Measurements from ENCODE around the gene EBF4. TPM values are rescaled to one million over a fixed set of nuclear protein-coding genes. Genes with fewer than 3 reads are reported as not detected.

EBF4 gene
- total and polyA plus RNA-seq, 2 donors (not counting 1 experiment from before 2014, with no cell fraction given) = 0.81 to 5.0 TPM

DNA sequence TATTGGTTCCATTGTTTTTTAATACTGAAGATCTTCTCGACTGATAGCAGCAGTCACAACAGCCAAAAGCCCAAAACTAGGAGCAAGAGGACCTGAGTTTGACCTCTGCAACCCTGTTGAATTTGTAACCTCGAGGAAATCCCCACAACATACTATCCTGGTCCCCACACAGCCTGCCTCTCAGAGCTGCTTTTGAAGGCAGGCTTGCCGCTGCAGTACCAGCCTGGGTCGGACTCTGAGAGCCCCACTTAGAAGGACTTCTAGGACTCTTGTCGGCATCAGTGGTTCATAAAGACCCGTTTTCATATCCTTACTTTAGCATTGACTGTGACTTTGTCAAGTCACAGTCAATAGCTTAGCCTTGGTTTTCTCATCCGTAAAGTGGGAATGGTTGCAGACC lies 49.3 kb downstream of the EBF4 start:
- H3K27me3 ChIP-seq (replicated peaks in 1 of 4; ENCODE audit: control extremely low read depth in 1 of 4, control insufficient read depth in 3 of 4, insufficient read depth in 4 of 4, low read length in 3 of 4) = peaks cover 0 to 25% (median 10%) of the 10 kb centered on the region in 4 experiments
- H3K9ac ChIP-seq (ENCODE audit: low read length) = no peak overlapping the region
- WGBS (ENCODE audit: insufficient coverage) = 80% methylated on average over 5 of the region's 7 CpGs
- no peak overlapping the region for H3K4me2 ChIP-seq (replicated peaks; ENCODE audit: low read depth, low read length, poor library complexity, severe bottlenecking)
- H3K4me1 ChIP-seq (ENCODE audit: control insufficient read depth in 2 of 2, insufficient read depth in 2 of 2, low read length in 2 of 2) = peaks cover 0 to 6% of the 10 kb centered on the region in 2 donors
- Mint-ChIP-seq H3K27me3 (peaks cover 38% of the 10 kb centered on the region), H3K9me3 (ENCODE audit: insufficient read depth) (no peaks in the 10 kb centered on the region), H3K4me1 (peaks cover 6% of the 10 kb centered on the region), H3K27ac (no peak overlapping the region), H3K4me3 (no peak overlapping the region)
- H3K36me3 ChIP-seq (replicated peaks in 1 of 2; ENCODE audit: control extremely low read depth in 1 of 2, control insufficient read depth in 1 of 2, extremely low read depth in 1 of 2, insufficient read depth in 2 of 2, low read length in 1 of 2) = no peaks in the 10 kb centered on the region
- H4K20me1 ChIP-seq (ENCODE audit: control insufficient read depth, insufficient read depth, low read length, poor library complexity, severe bottlenecking) = no peaks in the 10 kb centered on the region
- DNase-seq (no peak), ATAC-seq (ENCODE audit: low read depth) (no peak)
- H3K79me2 ChIP-seq (ENCODE audit: control insufficient read depth, insufficient read depth, low read length) = no peaks in the 10 kb centered on the region
- TF ChIP-seq, protein P1, sequence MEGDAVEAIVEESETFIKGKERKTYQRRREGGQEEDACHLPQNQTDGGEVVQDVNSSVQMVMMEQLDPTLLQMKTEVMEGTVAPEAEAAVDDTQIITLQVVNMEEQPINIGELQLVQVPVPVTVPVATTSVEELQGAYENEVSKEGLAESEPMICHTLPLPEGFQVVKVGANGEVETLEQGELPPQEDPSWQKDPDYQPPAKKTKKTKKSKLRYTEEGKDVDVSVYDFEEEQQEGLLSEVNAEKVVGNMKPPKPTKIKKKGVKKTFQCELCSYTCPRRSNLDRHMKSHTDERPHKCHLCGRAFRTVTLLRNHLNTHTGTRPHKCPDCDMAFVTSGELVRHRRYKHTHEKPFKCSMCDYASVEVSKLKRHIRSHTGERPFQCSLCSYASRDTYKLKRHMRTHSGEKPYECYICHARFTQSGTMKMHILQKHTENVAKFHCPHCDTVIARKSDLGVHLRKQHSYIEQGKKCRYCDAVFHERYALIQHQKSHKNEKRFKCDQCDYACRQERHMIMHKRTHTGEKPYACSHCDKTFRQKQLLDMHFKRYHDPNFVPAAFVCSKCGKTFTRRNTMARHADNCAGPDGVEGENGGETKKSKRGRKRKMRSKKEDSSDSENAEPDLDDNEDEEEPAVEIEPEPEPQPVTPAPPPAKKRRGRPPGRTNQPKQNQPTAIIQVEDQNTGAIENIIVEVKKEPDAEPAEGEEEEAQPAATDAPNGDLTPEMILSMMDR (IDR thresholded peaks at IDR 0.05) = no peak
- TF ChIP-seq EZH2 (IDR thresholded peaks at IDR 0.05; ENCODE audit: borderline replicate concordance, insufficient read depth, low read depth, low read length, poor library complexity, severe bottlenecking) = no peak
- ChIA-PET POLR2A (no interaction called here), CTCF (interaction anchor here (0.6 to 1.9 kb wide), 10 partner anchors 10 to 534 kb away, joined by 3 to 7 read pairs (median 4); no protein-coding TSS in a partner anchor)
- no peak overlapping the region for H3K27ac ChIP-seq (ENCODE audit: low read length in 2 of 2)
- no peak overlapping the region for H3K4me3 ChIP-seq (ENCODE audit: control extremely low read depth in 1 of 5, extremely low read depth in 1 of 5, insufficient read depth in 1 of 5, low read depth in 2 of 5, low read length in 4 of 5)
- H3K9me3 ChIP-seq (ENCODE audit: control extremely low read depth in 1 of 3, control insufficient read depth in 2 of 3, insufficient read depth in 1 of 3, low read length in 2 of 3) = peaks cover 0 to 3% (median 0%) of the 10 kb centered on the region in 3 donors
- intact Hi-C loops (cut with micrococcal nuclease) = loop anchor here (2.0 kb wide), 1 partner anchor 259 kb away; no protein-coding TSS in a partner anchor
- no peak overlapping the region for H2AFZ ChIP-seq (ENCODE audit: insufficient read depth, low read depth, low read length, poor library complexity, severe bottlenecking)

DNA sequence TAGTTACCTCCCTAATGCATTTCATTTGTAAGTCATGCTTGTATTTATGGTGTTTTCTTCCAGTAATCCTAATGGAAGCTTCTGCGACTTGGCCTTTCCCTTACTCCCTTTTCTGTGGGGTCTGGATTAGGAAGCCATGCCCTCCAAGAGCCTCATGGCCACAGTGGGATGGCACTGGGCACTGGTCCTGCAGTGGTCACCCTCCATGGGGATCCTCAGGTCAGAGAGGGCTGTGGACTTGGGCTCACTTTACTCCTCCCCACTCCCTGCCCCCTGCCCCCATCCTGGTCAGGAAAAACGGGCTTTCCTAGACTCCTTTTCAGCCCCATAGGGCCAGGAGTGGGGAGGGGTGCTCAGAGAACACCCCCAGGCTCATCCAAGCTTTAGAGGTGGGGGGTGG lies 49.9 kb downstream of the EBF4 start:
- TF ChIP-seq, protein P1 (IDR thresholded peaks at IDR 0.05) = no peak
- no peak for TF ChIP-seq EZH2 (IDR thresholded peaks at IDR 0.05; ENCODE audit: borderline replicate concordance, insufficient read depth, low read depth, low read length, poor library complexity, severe bottlenecking)
- H3K4me2 ChIP-seq (replicated peaks; ENCODE audit: low read depth, low read length, poor library complexity, severe bottlenecking) = no peak overlapping the region
- peaks cover 6% of the 10 kb centered on the region for H3K4me1 Mint-ChIP-seq
- no peaks in the 10 kb centered on the region for H3K9me3 Mint-ChIP-seq (ENCODE audit: insufficient read depth)
- intact Hi-C loops (cut with micrococcal nuclease) = loop anchor here (2.0 kb wide), 1 partner anchor 258 kb away; no protein-coding TSS in a partner anchor
- CTCF ChIA-PET = interaction anchor here (0.6 to 1.9 kb wide), 6 partner anchors 10 to 535 kb away, joined by 3 to 7 read pairs (median 4); no protein-coding TSS in a partner anchor
- POLR2A ChIA-PET = no interaction called here
- WGBS (ENCODE audit: insufficient coverage) = 89% methylated on average over 1 of the region's 2 CpGs
- DNase-seq = no peak
- peaks cover 35% of the 10 kb centered on the region for H3K27me3 Mint-ChIP-seq
- H2AFZ ChIP-seq (ENCODE audit: insufficient read depth, low read depth, low read length, poor library complexity, severe bottlenecking) = no peak overlapping the region
- H3K79me2 ChIP-seq (ENCODE audit: control insufficient read depth, insufficient read depth, low read length) = no peaks in the 10 kb centered on the region
- H3K4me3 ChIP-seq (ENCODE audit: control extremely low read depth in 1 of 5, extremely low read depth in 1 of 5, insufficient read depth in 1 of 5, low read depth in 2 of 5, low read length in 4 of 5) = no peak overlapping the region
- no peak overlapping the region for H3K27ac ChIP-seq (ENCODE audit: low read length in 2 of 2)
- peaks cover 0 to 6% of the 10 kb centered on the region in 2 donors for H3K4me1 ChIP-seq (ENCODE audit: control insufficient read depth in 2 of 2, insufficient read depth in 2 of 2, low read length in 2 of 2)
- H3K4me3 Mint-ChIP-seq = no peak overlapping the region
- no peak for ATAC-seq (ENCODE audit: low read depth)
- H3K27me3 ChIP-seq (replicated peaks in 1 of 4; ENCODE audit: control extremely low read depth in 1 of 4, control insufficient read depth in 3 of 4, insufficient read depth in 4 of 4, low read length in 3 of 4) = peaks cover 0 to 25% (median 10%) of the 10 kb centered on the region in 4 experiments
- no peaks in the 10 kb centered on the region for H4K20me1 ChIP-seq (ENCODE audit: control insufficient read depth, insufficient read depth, low read length, poor library complexity, severe bottlenecking)
- H3K36me3 ChIP-seq (replicated peaks in 1 of 2; ENCODE audit: control extremely low read depth in 1 of 2, control insufficient read depth in 1 of 2, extremely low read depth in 1 of 2, insufficient read depth in 2 of 2, low read length in 1 of 2) = no peaks in the 10 kb centered on the region
- H3K27ac Mint-ChIP-seq = no peak overlapping the region
- no peak overlapping the region for H3K9ac ChIP-seq (ENCODE audit: low read length)
- H3K9me3 ChIP-seq (ENCODE audit: control extremely low read depth in 1 of 3, control insufficient read depth in 2 of 3, insufficient read depth in 1 of 3, low read length in 2 of 3) = peaks cover 0 to 3% (median 0%) of the 10 kb centered on the region in 3 donors
